Suprapubic skin (tissue), 4 donors: ENCODE results near the gene DNAL1.

Experiments used
- EP300 ChIP-seq: sonication (generic); formaldehyde crosslinking; IDR thresholded peaks from one replicate; pipeline ENCODE4 v1.6.1; 2017; ENCODE audit warnings: antibody characterized with exemption
- POLR2A ChIP-seq, 2 donors: fragments of 450-650 bp; IDR thresholded peaks; one replicate each; pipeline ENCODE4 v1.6.1; 2017; ENCODE audit warnings: antibody characterized with exemption in 2 of 2, mild to moderate bottlenecking in 2 of 2, moderate library complexity in 2 of 2
- POLR2AphosphoS5 ChIP-seq, 3 donors: sonication (generic); formaldehyde crosslinking; IDR thresholded peaks; one replicate each; pipeline ENCODE4 v1.6.1; 2017; ENCODE audit warnings: antibody characterized with exemption in 3 of 3
- TF ChIP-seq, protein P1 (sequence below), 2 donors: fragments of 200-600 bp in 1 of 2; fragments of 450-650 bp in 1 of 2; sonication (generic) in 1 of 2; IDR thresholded peaks; one replicate each; pipeline ENCODE4 v1.5.1; 2016 to 2019; ENCODE audit warnings: antibody characterized with exemption in 2 of 2, mild to moderate bottlenecking in 1 of 2, moderate library complexity in 1 of 2

DNA sequence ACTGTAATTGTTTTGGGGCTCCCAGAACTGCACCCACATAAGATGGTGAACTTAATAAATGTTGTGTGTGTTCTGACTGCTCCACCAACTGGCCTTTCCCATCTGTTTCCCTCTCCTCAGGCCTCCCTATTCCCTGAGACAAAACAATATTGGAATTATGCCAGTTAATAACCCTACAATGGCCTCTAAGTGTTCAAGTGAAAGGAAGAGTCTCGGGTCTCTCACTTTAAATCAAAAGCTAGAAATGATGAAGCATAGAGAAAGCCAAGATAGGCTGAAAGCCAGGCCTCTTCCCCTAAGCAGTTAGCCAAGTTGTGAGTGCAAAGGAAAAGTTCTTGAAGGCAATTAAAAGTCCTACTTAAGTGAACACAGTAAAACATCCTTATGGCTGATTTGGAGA lies 19.1 kb upstream of the DNAL1 start:
- TF ChIP-seq POLR2A (IDR thresholded peaks at IDR 0.05) (no peak), POLR2AphosphoS5 (IDR thresholded peaks at IDR 0.05) (no peak), EP300 (no peak)
- TF ChIP-seq, protein P1, sequence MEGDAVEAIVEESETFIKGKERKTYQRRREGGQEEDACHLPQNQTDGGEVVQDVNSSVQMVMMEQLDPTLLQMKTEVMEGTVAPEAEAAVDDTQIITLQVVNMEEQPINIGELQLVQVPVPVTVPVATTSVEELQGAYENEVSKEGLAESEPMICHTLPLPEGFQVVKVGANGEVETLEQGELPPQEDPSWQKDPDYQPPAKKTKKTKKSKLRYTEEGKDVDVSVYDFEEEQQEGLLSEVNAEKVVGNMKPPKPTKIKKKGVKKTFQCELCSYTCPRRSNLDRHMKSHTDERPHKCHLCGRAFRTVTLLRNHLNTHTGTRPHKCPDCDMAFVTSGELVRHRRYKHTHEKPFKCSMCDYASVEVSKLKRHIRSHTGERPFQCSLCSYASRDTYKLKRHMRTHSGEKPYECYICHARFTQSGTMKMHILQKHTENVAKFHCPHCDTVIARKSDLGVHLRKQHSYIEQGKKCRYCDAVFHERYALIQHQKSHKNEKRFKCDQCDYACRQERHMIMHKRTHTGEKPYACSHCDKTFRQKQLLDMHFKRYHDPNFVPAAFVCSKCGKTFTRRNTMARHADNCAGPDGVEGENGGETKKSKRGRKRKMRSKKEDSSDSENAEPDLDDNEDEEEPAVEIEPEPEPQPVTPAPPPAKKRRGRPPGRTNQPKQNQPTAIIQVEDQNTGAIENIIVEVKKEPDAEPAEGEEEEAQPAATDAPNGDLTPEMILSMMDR (IDR thresholded peaks at IDR 0.05) = no peak
